ENCODE measurements around the gene SETD2.

GRCh38 chr3:47014036-47014435 is 149.9 kb downstream of the SETD2 start:
- TF ChIP-seq EZH2 (IDR thresholded peaks at IDR 0.05; ENCODE audit: low read length, missing control alignments) (no peak), CTCF (conservative IDR thresholded peaks at IDR 0.05 in 1 of 2, IDR thresholded peaks at IDR 0.05 in 1 of 2; ENCODE audit: low read depth in 1 of 2, low read length in 2 of 2) (no peak)

Data from fibroblast of lung (primary cell).